Caco-2 (cell line): ENCODE data around the gene SLC44A4. TPM values are rescaled to one million over a fixed set of nuclear protein-coding genes. Genes with fewer than 3 reads are reported as not detected.

Experiments
- BruUV-seq: library from RNA; stranded (reverse); fragments of 400-500 nt; replicated peaks from 2 replicates; lab custom pipeline; 2021; lab: Mats Ljungman, UMichigan
- CTCF ChIA-PET: fragments of 300-600 bp; sonication (Branson Sonifier 250); formaldehyde crosslinking; loops from one replicate; lab custom pipeline; 2022; ENCODE audit warnings: antibody characterized with exemption; lab: Charles Lee
- POLR2A ChIA-PET: fragments of 300-600 bp; sonication (Branson Sonifier 250); formaldehyde crosslinking; loops from one replicate; lab custom pipeline; 2022; ENCODE audit warnings: antibody characterized with exemption; lab: Charles Lee
- DNase-seq, 2 experiments: peaks; one replicate each; pipeline versions ENCODE4 v3.0.0 to v3.0.0-alpha.2; 2020 to 2022
- H3K27me3 ChIP-seq: replicated peaks from 2 replicates; pipeline ENCODE4 v1.6.0; 2011; ENCODE audit warnings: low read length; ENCODE audit not compliant: control insufficient read depth, insufficient read depth
- H3K36me3 ChIP-seq: 2 replicates; pipeline ENCODE4 v1.5.1; 2011; ENCODE audit warnings: low read length; ENCODE audit not compliant: control insufficient read depth, insufficient read depth
- H3K4me1 ChIP-seq: fragments of 250-450 bp; sonication (Bioruptor Pico); 2 replicates; pipeline ENCODE4 v1.5.1; 2020; ENCODE audit warnings: mild to moderate bottlenecking
- H3K4me3 ChIP-seq: 2 replicates; pipeline ENCODE4 v1.5.1; 2011; ENCODE audit warnings: low read depth, mild to moderate bottlenecking, control low read depth, low read length
- H3K9me3 ChIP-seq: fragments of 250-450 bp; sonication (Bioruptor Pico); 2 replicates; pipeline ENCODE4 v1.5.1; 2020; ENCODE audit warnings: mild to moderate bottlenecking, moderate library complexity
- H3K27ac Mint-ChIP-seq: one replicate; pipeline ENCODE4 v1.8.0; 2022; ENCODE audit warnings: mixed read lengths; ENCODE audit not compliant: unreplicated experiment
- H3K27me3 Mint-ChIP-seq: one replicate; pipeline ENCODE4 v1.8.0; 2022; ENCODE audit warnings: mixed read lengths; ENCODE audit not compliant: insufficient read depth, unreplicated experiment
- H3K36me3 Mint-ChIP-seq: one replicate; pipeline ENCODE4 v1.8.0; 2022; ENCODE audit warnings: mild to moderate bottlenecking, mixed read lengths; ENCODE audit not compliant: insufficient read depth, unreplicated experiment
- H3K4me1 Mint-ChIP-seq: one replicate; pipeline ENCODE4 v1.8.0; 2022; ENCODE audit warnings: low read depth, mixed read lengths; ENCODE audit not compliant: unreplicated experiment
- H3K4me3 Mint-ChIP-seq: one replicate; pipeline ENCODE4 v1.8.0; 2022; ENCODE audit warnings: mild to moderate bottlenecking, moderate library complexity, mixed read lengths; ENCODE audit not compliant: unreplicated experiment
- H3K9me3 Mint-ChIP-seq: one replicate; pipeline ENCODE4 v1.8.0; 2022; ENCODE audit warnings: mixed read lengths; ENCODE audit not compliant: unreplicated experiment
- CTCF ChIP-seq, 2 experiments: fragments of 200-600 bp in 1 of 2; IDR thresholded peaks; 1 replicate in 1 of 2; 2 replicates in 1 of 2; pipeline versions ENCODE4 v1.5.1 to v1.8.0; 2011 to 2022; ENCODE audit warnings: antibody characterized with exemption in 1 of 2, control low read depth in 1 of 2, inconsistent platforms in 1 of 2, low read depth in 1 of 2, low read length in 1 of 2, mild to moderate bottlenecking in 1 of 2, moderate library complexity in 1 of 2; ENCODE audit not compliant: insufficient read depth in 1 of 2, severe bottlenecking in 1 of 2, unreplicated experiment in 1 of 2
- intact Hi-C: fragments of 100-400 bp; cut with micrococcal nuclease; formaldehyde crosslinking; loops from one replicate; pipeline ENCODE4 v1.10.0; 2022; ENCODE audit not compliant: unreplicated experiment
- total RNA-seq: library from RNA; stranded (reverse); gene quantifications from 2 replicates; pipeline ENCODE4 v1.2.3, GENCODE V29; 2022

The SLC44A4 gene
- total RNA-seq, 1 experiment from 2014 or later, result 0.57 TPM

- no peaks in the 10 kb centered on the region for H3K9me3 ChIP-seq
- Mint-ChIP-seq H3K4me1 (no peaks in the 10 kb centered on the region), H3K27ac (no peak overlapping the region), H3K9me3 (no peaks in the 10 kb centered on the region), H3K27me3 (no peaks in the 10 kb centered on the region), H3K4me3 (no peak overlapping the region), H3K36me3 (peaks cover 66% of the 10 kb centered on the region)
- DNase-seq, result no peak
- no peaks in the 10 kb centered on the region; the same call in none of the 2 replicates for H3K36me3 ChIP-seq
- TF ChIP-seq CTCF (IDR thresholded peaks at IDR 0.05; ENCODE audit: insufficient read depth in 1 of 2, low read depth in 1 of 2, low read length in 1 of 2, severe bottlenecking in 1 of 2, unreplicated experiment in 1 of 2), result no peak
- H3K4me3 ChIP-seq, result no peak overlapping the region
- no TSS peak for BruUV-seq
- ChIA-PET POLR2A (interaction anchor here (1.0 kb wide), 1 partner anchor 10 kb away, joined by 3 read pairs; the partner anchor contains the start of gene EHMT2), CTCF (interaction anchor here (0.7 to 1.3 kb wide), 2 partner anchors 10 to 15 kb away, joined by 6 to 11 read pairs; partner anchors contain the start of gene EHMT2)
- H3K4me1 ChIP-seq, result no peaks in the 10 kb centered on the region
- H3K27me3 ChIP-seq, result no peaks in the 10 kb centered on the region
- intact Hi-C loops, result no loop called here
These were observed 8.6 kb upstream of the SLC44A4 start for GRCh38 chr6:31887173-31888007.

DNA sequence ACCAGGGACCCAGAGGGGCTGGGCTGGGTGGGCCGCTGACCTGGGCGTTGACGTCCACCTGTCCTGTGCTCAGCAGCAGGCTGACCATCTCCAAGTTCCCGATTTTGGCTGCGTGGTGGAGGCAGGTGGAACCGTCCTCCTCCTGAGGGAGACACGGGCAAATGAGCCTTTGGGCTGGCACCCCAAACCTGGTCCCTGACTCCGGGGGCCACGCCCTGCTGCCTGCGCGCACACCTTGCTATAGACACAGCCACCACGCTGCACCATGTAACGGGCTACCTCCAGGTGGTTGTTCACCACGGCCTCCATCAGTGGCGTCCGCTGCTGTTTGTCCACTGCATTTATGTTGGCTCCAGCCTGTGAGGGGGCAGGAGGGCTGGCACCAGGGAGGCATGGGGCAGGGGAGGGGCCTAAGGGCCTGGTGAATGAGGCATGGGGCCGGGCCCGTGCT is 7.8 kb upstream of the SLC44A4 start:
- no peak overlapping the region for H3K27ac Mint-ChIP-seq
- BruUV-seq, result no TSS peak
- TF ChIP-seq CTCF (IDR thresholded peaks at IDR 0.05; ENCODE audit: insufficient read depth in 1 of 2, low read depth in 1 of 2, low read length in 1 of 2, severe bottlenecking in 1 of 2, unreplicated experiment in 1 of 2), result no peak
- Histone ChIP-seq H3K4me3 (no peak overlapping the region), H3K27me3 (no peaks in the 10 kb centered on the region), H3K36me3 (no peaks in the 10 kb centered on the region; the same call in none of the 2 replicates), H3K9me3 (no peaks in the 10 kb centered on the region), H3K4me1 (no peaks in the 10 kb centered on the region)
- H3K9me3 Mint-ChIP-seq, result no peaks in the 10 kb centered on the region
- POLR2A ChIA-PET, result no interaction called here
- intact Hi-C loops, result no loop called here
- no peak overlapping the region for H3K4me3 Mint-ChIP-seq
- no peaks in the 10 kb centered on the region for H3K4me1 Mint-ChIP-seq
- CTCF ChIA-PET, result interaction anchor here (1.3 kb wide), 1 partner anchor 11 kb away, joined by 11 read pairs; the partner anchor contains the start of gene EHMT2
- H3K27me3 Mint-ChIP-seq, result no peaks in the 10 kb centered on the region
- no peak for DNase-seq
- peaks cover 64% of the 10 kb centered on the region for H3K36me3 Mint-ChIP-seq

- ChIA-PET CTCF (no interaction called here), POLR2A (no interaction called here)
- Mint-ChIP-seq H3K36me3 (peaks cover 58% of the 10 kb centered on the region), H3K4me1 (no peaks in the 10 kb centered on the region), H3K9me3 (no peaks in the 10 kb centered on the region), H3K27ac (no peak overlapping the region), H3K4me3 (no peak overlapping the region), H3K27me3 (no peaks in the 10 kb centered on the region)
- DNase-seq, result no peak
- BruUV-seq, result no TSS peak
- Histone ChIP-seq H3K4me1 (no peaks in the 10 kb centered on the region), H3K9me3 (no peaks in the 10 kb centered on the region), H3K36me3 (no peaks in the 10 kb centered on the region; the same call in none of the 2 replicates), H3K4me3 (no peak overlapping the region), H3K27me3 (no peaks in the 10 kb centered on the region)
- intact Hi-C loops, result no loop called here
- no peak for TF ChIP-seq CTCF (IDR thresholded peaks at IDR 0.05; ENCODE audit: insufficient read depth in 1 of 2, low read depth in 1 of 2, low read length in 1 of 2, severe bottlenecking in 1 of 2, unreplicated experiment in 1 of 2)
These were observed 5.8 kb upstream of the SLC44A4 start for GRCh38 chr6:31884528-31885035.
